HG03575 (cell line): ENCODE data around the gene CORO1C.

Source experiments
- ATAC-seq: cut with Tn5 transposase; IDR thresholded peaks from one replicate; pipeline ENCODE4 v1.9.1; 2021; ENCODE audit not compliant: unreplicated experiment, insufficient number of reproducible peaks, low FRiP score; ENCODE audit errors: extremely low read depth

CORO1C gene

GRCh38 chr12:108599948-108600701 is 131.2 kb downstream of the CORO1C start:
- no peak for ATAC-seq

DNA sequence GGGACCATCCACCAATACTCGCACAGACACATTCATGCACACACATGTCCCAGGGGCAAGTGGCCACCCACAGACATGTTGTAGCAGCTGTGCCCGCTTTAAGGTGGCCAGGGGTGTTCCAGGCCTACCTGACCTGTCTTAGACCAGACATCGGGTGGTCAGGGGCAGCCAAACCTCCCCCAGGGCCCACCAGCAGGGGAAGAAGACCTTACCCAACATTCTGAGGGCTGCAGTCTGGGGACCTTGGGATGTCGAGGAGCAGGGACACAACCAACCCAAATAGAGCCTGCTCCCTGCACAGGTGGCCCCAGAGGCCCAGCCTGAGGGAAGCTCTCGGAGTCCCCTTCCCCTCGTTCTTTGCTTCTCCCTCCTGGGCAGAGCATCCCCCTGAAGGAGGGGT is 131.8 kb downstream of the CORO1C start:
- no peak for ATAC-seq

GRCh38 chr12:108598553-108599250 is 132.6 kb downstream of the CORO1C start:
- ATAC-seq: no peak

- ATAC-seq: no peak
These were observed 133.5 kb downstream of the CORO1C start, which contains the start of gene TMEM119 for GRCh38 chr12:108597559-108598471. TSS of gene TMEM119 (minus strand) at chr12:108598084. CDS start at chr12:108592383, 5,701 bp downstream.

GRCh38 chr12:108596854-108597558 is 134.3 kb downstream of the CORO1C start:
- no peak for ATAC-seq

DNA sequence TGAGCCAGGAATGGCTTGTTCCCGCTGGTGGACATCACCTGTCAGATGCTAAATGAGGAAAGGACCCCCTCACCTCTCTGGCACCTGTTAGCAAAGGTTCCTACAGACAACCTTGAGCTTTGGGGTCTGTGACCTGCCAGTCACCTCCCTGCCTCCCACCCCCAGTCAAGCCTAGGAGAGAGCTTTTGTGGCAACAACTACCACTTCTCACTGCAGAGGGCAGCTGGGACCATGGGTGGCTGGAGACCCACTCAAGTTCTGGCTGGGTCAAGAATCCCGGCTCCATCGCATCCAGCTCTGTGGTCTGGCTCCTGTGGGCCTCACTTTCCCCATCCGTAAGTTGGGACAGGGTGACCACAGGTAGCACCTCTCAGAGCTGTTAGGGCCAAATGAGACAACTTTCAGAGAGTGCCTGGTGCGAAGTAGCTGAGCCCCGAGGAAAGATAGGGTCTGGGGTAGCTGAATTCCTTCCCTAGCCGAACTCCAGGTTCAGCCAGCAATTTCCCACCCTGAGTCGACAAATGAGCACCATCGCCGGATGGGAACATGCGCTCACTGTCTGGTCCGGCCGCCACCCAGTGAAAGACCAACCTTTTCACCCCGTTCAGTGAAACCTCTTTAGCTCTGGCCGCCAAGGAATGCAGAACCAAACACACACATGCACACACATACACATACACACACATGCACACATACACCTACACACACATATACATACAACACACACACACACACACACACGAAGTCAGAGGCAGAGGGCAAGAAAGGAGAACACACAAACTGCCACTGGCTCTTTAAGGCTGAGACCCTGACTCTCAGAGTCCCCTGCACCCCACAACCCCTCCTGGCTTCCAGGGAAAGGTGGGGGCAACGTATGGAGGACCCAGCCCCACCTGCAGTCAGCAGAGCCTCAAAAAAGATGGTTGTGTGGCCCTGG is 135.3 kb downstream of the CORO1C start:
- ATAC-seq: no peak
